NCI-H2081 treated with DMSO at 0.1 percent for 48 hours (cell line): ENCODE measurements around the gene SSBP1.
"Not testable (repeated sequence)": the region's sequence is repeated elsewhere in the genome, so short reads cannot be mapped to it uniquely, and the experiment has no call there.

ENCODE experiments used
- DNase-seq: peaks from one replicate; lab custom pipeline; 2025; lab: John Stamatoyannopoulos, UW

SSBP1 gene

GRCh38 chr7:141737836-141738591 lies at the start of gene SSBP1:
Gene SSBP1 (plus strand): TSS chr7:141738358. CDS start chr7:141739167, 809 bp downstream.
- peak; percentile 93 for DNase-seq

GRCh38 chr7:141689072-141689825 lies 48.9 kb upstream of the SSBP1 start:
- not testable (repeated sequence) for DNase-seq

GRCh38 chr7:141691540-141691939 lies 46.6 kb upstream of the SSBP1 start:
- DNase-seq, result no peak

GRCh38 chr7:141691961-141692360 lies 46.2 kb upstream of the SSBP1 start:
- DNase-seq, result no peak

- no peak for DNase-seq
Observed at GRCh38 chr7:141693082-141693481, 45.1 kb upstream of the SSBP1 start.

- DNase-seq, result no peak
Observed at GRCh38 chr7:141695803-141696289, 42.3 kb upstream of the SSBP1 start.

GRCh38 chr7:141696348-141696747 lies 41.8 kb upstream of the SSBP1 start:
- no peak for DNase-seq

GRCh38 chr7:141697211-141697871 lies 40.8 kb upstream of the SSBP1 start:
- no peak for DNase-seq

- DNase-seq, result no peak
Observed at GRCh38 chr7:141698247-141699015, 39.7 kb upstream of the SSBP1 start.

- no peak for DNase-seq
Observed at GRCh38 chr7:141699860-141700259, 38.3 kb upstream of the SSBP1 start.

- DNase-seq, result no peak
Observed at GRCh38 chr7:141700296-141700847, 37.8 kb upstream of the SSBP1 start.

- DNase-seq, result no peak
Observed at GRCh38 chr7:141700848-141701371, 37.2 kb upstream of the SSBP1 start.

GRCh38 chr7:141701489-141702046 lies 36.6 kb upstream of the SSBP1 start:
- no peak for DNase-seq

- DNase-seq, result no peak
Observed at GRCh38 chr7:141702047-141702567, 36.1 kb upstream of the SSBP1 start, which contains the start of gene DENND11. Gene DENND11 (minus strand): TSS chr7:141702166. CDS start chr7:141702153, 13 bp downstream.

- DNase-seq, result no peak
Observed at GRCh38 chr7:141702892-141703291, 35.3 kb upstream of the SSBP1 start.

GRCh38 chr7:141704112-141704511 lies 34.0 kb upstream of the SSBP1 start:
- DNase-seq, result no peak

- no peak for DNase-seq
Observed at GRCh38 chr7:141704741-141705140, 33.4 kb upstream of the SSBP1 start.

- DNase-seq, result no peak
Observed at GRCh38 chr7:141706239-141707064, 31.7 kb upstream of the SSBP1 start.

- DNase-seq, result no peak
Observed at GRCh38 chr7:141708351-141708750, 29.8 kb upstream of the SSBP1 start, which contains the start of gene WEE2. Gene WEE2 (plus strand): TSS chr7:141708353. CDS start chr7:141708759, 406 bp downstream.

GRCh38 chr7:141709318-141709717 lies 28.8 kb upstream of the SSBP1 start:
- no peak for DNase-seq
